Measurements from ENCODE around the gene MCC. TPM values are rescaled to one million over a fixed set of nuclear protein-coding genes. Genes with fewer than 3 reads are reported as not detected.

Gene MCC
- total and polyA plus RNA-seq, 2 donors from 2014 or later = 2.4 to 20.6 TPM

DNA sequence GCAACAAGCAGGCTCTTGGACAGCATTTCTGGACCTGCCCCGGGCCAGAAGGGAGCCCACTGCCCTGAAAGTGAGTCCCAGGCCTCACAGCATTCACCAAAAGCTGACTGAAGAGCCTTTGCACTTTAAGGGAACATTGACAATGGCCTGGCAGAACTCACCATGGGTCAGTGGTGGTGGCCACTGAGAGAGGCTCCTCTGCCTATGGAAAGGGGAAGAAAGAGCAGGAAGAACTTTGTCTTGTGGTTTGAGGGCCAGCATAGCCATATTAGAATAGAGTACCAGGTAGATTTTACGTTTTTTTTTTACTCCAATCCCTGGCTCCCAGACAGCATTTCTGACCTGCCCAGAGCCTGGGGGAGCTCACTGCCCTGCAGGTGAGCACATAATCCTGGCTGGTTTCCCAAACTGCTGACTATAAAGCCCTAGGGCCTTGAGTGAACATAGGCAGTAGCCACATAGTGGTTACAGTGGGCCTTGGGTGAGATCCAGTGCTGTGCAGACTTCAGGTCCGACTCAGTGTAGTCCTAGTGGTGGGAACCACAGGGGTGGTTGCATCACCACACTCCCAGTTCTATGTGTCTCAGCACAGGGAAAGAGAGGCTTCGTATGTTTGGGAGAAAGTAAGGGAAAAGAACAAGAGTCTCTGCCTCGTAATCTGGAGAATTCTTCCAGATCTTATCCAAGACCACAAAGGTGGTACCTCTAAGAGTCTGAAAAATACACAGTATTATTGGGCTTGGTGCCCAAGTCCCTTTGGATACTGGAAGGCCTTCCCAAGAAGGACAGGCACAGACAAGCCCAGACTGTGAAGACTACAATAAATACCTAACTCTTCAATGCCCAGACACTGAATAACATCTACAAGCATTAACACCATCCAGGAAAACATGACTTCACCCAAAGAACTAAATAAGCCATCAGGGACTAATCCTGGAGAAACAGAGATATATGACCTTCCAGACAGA, 143.0 kb downstream of the MCC start:
- intact Hi-C loops (cut with DNase I) = no loop called here
- Histone ChIP-seq H3K9ac (ENCODE audit: low read length in 3 of 3) (no peak overlapping the region), H3K27ac (ENCODE audit: low read depth in 2 of 2, low read length in 2 of 2) (no peak overlapping the region), H3K36me3 (ENCODE audit: control insufficient read depth in 2 of 3, insufficient read depth in 3 of 3, low read length in 3 of 3) (no peaks in the 10 kb centered on the region), H3K4me3 (ENCODE audit: low read length in 3 of 3) (no peak overlapping the region), H3K4me1 (ENCODE audit: control insufficient read depth in 2 of 3, insufficient read depth in 2 of 3, low read depth in 1 of 3, low read length in 3 of 3) (no peaks in the 10 kb centered on the region), H3K9me3 (ENCODE audit: control insufficient read depth in 2 of 3, insufficient read depth in 1 of 3, low read length in 3 of 3) (no peaks in the 10 kb centered on the region), H3K27me3 (ENCODE audit: control insufficient read depth, insufficient read depth, low read length) (no peaks in the 10 kb centered on the region)
- no peak for DNase-seq
- no peak for FAIRE-seq
- TF ChIP-seq, protein P1, sequence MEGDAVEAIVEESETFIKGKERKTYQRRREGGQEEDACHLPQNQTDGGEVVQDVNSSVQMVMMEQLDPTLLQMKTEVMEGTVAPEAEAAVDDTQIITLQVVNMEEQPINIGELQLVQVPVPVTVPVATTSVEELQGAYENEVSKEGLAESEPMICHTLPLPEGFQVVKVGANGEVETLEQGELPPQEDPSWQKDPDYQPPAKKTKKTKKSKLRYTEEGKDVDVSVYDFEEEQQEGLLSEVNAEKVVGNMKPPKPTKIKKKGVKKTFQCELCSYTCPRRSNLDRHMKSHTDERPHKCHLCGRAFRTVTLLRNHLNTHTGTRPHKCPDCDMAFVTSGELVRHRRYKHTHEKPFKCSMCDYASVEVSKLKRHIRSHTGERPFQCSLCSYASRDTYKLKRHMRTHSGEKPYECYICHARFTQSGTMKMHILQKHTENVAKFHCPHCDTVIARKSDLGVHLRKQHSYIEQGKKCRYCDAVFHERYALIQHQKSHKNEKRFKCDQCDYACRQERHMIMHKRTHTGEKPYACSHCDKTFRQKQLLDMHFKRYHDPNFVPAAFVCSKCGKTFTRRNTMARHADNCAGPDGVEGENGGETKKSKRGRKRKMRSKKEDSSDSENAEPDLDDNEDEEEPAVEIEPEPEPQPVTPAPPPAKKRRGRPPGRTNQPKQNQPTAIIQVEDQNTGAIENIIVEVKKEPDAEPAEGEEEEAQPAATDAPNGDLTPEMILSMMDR (IDR thresholded peaks at IDR 0.05; ENCODE audit: borderline replicate concordance, extremely low read depth, insufficient read depth) = no peak

DNA sequence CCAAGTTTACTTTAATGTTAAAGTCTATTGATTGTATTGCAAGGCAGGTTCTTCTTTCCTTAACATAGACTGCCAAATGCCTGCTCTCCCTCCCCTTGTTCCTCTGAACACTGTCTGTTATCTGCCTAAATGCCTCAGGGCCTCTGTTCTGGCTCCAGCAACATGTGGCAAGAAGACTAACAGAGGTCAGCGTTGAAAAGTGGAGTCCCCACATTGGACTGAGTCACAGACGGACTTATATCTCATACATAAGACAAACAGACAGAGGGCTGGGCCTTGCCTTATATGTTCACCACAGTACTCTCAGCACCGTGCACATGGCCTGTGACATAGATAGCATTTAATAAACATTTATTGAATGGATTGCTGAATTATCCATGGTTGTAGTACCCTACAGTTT, 144.9 kb downstream of the MCC start:
- intact Hi-C loops (cut with DNase I) = no loop called here

DNA sequence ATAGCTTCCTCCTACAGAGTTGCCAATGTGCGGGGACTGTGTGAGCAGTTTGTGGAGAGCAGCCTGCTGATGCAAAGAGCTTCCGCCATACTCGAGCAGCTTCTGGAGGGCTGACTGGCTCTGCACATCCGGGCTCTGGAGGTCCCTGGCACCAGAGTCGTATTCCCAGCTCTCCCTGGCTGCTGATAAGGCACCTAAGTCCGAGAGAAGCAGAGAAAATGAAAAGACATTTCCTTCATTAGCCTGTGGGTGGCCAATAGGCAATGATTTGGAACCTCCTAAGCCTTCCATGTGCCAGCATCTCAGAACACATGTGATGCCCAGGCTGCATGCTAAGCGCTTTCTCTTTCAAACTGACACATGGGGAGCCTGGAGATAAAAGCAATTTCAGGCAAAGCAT, 147.7 kb downstream of the MCC start:
- Histone ChIP-seq H3K36me3 (ENCODE audit: control insufficient read depth in 2 of 3, insufficient read depth in 3 of 3, low read length in 3 of 3) (no peaks in the 10 kb centered on the region), H3K9me3 (ENCODE audit: control insufficient read depth in 2 of 3, insufficient read depth in 1 of 3, low read length in 3 of 3) (no peaks in the 10 kb centered on the region), H3K9ac (ENCODE audit: low read length in 3 of 3) (no peak overlapping the region), H3K4me1 (ENCODE audit: control insufficient read depth in 2 of 3, insufficient read depth in 2 of 3, low read depth in 1 of 3, low read length in 3 of 3) (peaks cover 0 to 3% (median 0%) of the 10 kb centered on the region in 3 donors), H3K27ac (ENCODE audit: low read depth in 2 of 2, low read length in 2 of 2) (no peak overlapping the region), H3K27me3 (ENCODE audit: control insufficient read depth, insufficient read depth, low read length) (no peaks in the 10 kb centered on the region), H3K4me3 (ENCODE audit: low read length in 3 of 3) (no peak overlapping the region)
- intact Hi-C loops (cut with DNase I) = no loop called here
- DNase-seq (no peak), FAIRE-seq (no peak)
- TF ChIP-seq, protein P1 (IDR thresholded peaks at IDR 0.05; ENCODE audit: borderline replicate concordance, extremely low read depth, insufficient read depth) = no peak

More for the DNA sequence above, 144.9 kb downstream of the MCC start:
- Histone ChIP-seq H3K9ac (ENCODE audit: low read length in 3 of 3) (no peak overlapping the region), H3K4me1 (ENCODE audit: control insufficient read depth in 2 of 3, insufficient read depth in 2 of 3, low read depth in 1 of 3, low read length in 3 of 3) (no peaks in the 10 kb centered on the region), H3K4me3 (ENCODE audit: low read length in 3 of 3) (no peak overlapping the region), H3K27me3 (ENCODE audit: control insufficient read depth, insufficient read depth, low read length) (no peaks in the 10 kb centered on the region), H3K36me3 (ENCODE audit: control insufficient read depth in 2 of 3, insufficient read depth in 3 of 3, low read length in 3 of 3) (no peaks in the 10 kb centered on the region), H3K27ac (ENCODE audit: low read depth in 2 of 2, low read length in 2 of 2) (no peak overlapping the region), H3K9me3 (ENCODE audit: control insufficient read depth in 2 of 3, insufficient read depth in 1 of 3, low read length in 3 of 3) (no peaks in the 10 kb centered on the region)
- no peak for DNase-seq
- FAIRE-seq = no peak
- TF ChIP-seq, protein P1 (IDR thresholded peaks at IDR 0.05; ENCODE audit: borderline replicate concordance, extremely low read depth, insufficient read depth) = no peak

Data from kidney (tissue), 14 donors.